HG03045 (cell line): Measurements from ENCODE around the gene CPXM2.

Experiments used
- ATAC-seq: cut with Tn5 transposase; IDR thresholded peaks from one replicate; pipeline ENCODE4 v1.9.1; 2021; ENCODE audit warnings: mild to moderate bottlenecking, moderate library complexity; ENCODE audit not compliant: unreplicated experiment

Gene CPXM2

GRCh38 chr10:123891144-123892071, at the start of gene CPXM2:
CPXM2 (minus strand) TSS chr10:123891807; CDS start chr10:123891659, 148 bp downstream.
- no peak for ATAC-seq

GRCh38 chr10:123939591-123939990, 48.0 kb upstream of the CPXM2 start:
- no peak for ATAC-seq

GRCh38 chr10:123938890-123939289, 47.3 kb upstream of the CPXM2 start:
- no peak for ATAC-seq

GRCh38 chr10:123936426-123936825, 44.8 kb upstream of the CPXM2 start:
- ATAC-seq: no peak

GRCh38 chr10:123935680-123936079, 44.1 kb upstream of the CPXM2 start:
- ATAC-seq: no peak

- ATAC-seq: no peak
Measured at GRCh38 chr10:123934846-123935245, 43.2 kb upstream of the CPXM2 start.

- ATAC-seq: no peak
Measured at GRCh38 chr10:123930340-123931001, 38.9 kb upstream of the CPXM2 start.

- ATAC-seq: no peak
Measured at GRCh38 chr10:123929791-123930190, 38.2 kb upstream of the CPXM2 start.

GRCh38 chr10:123928427-123928826, 36.8 kb upstream of the CPXM2 start:
- no peak for ATAC-seq

GRCh38 chr10:123926401-123927264, 35.0 kb upstream of the CPXM2 start:
- no peak for ATAC-seq

- ATAC-seq: no peak
Measured at GRCh38 chr10:123922126-123922525, 30.5 kb upstream of the CPXM2 start.

- ATAC-seq: no peak
Measured at GRCh38 chr10:123916775-123917174, 25.2 kb upstream of the CPXM2 start.

- ATAC-seq: no peak
Measured at GRCh38 chr10:123913688-123914268, 22.2 kb upstream of the CPXM2 start.

GRCh38 chr10:123912871-123913270, 21.3 kb upstream of the CPXM2 start:
- ATAC-seq: no peak

- ATAC-seq: no peak
Measured at GRCh38 chr10:123912466-123912865, 20.9 kb upstream of the CPXM2 start.

- ATAC-seq: no peak
Measured at GRCh38 chr10:123911866-123912265, 20.3 kb upstream of the CPXM2 start.

GRCh38 chr10:123909866-123910265, 18.3 kb upstream of the CPXM2 start:
- ATAC-seq: no peak

- ATAC-seq: no peak
Measured at GRCh38 chr10:123909426-123909825, 17.8 kb upstream of the CPXM2 start.

- no peak for ATAC-seq
Measured at GRCh38 chr10:123908379-123908778, 16.8 kb upstream of the CPXM2 start.

GRCh38 chr10:123906884-123907652, 15.5 kb upstream of the CPXM2 start:
- ATAC-seq: no peak
